Neural cell (in vitro differentiated cells): ENCODE data around the gene SLC9A1.

Source experiments
- EP300 ChIP-seq: fragments of 450-650 bp; conservative IDR thresholded peaks from 2 replicates; pipeline ENCODE4 v1.6.1; 2014; ENCODE audit warnings: antibody characterized with exemption, mild to moderate bottlenecking, moderate library complexity; ENCODE audit not compliant: poor library complexity, severe bottlenecking
- POLR2AphosphoS5 ChIP-seq: IDR thresholded peaks from 2 replicates; pipeline ENCODE4 v1.6.1; 2012
- RAD21 ChIP-seq: fragments of 450-650 bp; conservative IDR thresholded peaks from 2 replicates; pipeline ENCODE4 v1.6.1; 2014; ENCODE audit warnings: antibody characterized with exemption, mild to moderate bottlenecking, moderate library complexity
- TF ChIP-seq, protein P1 (sequence below): fragments of 450-650 bp; IDR thresholded peaks from 2 replicates; pipeline ENCODE4 v1.5.1; 2014; ENCODE audit warnings: antibody characterized with exemption, mild to moderate bottlenecking, moderate library complexity; ENCODE audit not compliant: poor library complexity, severe bottlenecking

- TF ChIP-seq, protein P1, sequence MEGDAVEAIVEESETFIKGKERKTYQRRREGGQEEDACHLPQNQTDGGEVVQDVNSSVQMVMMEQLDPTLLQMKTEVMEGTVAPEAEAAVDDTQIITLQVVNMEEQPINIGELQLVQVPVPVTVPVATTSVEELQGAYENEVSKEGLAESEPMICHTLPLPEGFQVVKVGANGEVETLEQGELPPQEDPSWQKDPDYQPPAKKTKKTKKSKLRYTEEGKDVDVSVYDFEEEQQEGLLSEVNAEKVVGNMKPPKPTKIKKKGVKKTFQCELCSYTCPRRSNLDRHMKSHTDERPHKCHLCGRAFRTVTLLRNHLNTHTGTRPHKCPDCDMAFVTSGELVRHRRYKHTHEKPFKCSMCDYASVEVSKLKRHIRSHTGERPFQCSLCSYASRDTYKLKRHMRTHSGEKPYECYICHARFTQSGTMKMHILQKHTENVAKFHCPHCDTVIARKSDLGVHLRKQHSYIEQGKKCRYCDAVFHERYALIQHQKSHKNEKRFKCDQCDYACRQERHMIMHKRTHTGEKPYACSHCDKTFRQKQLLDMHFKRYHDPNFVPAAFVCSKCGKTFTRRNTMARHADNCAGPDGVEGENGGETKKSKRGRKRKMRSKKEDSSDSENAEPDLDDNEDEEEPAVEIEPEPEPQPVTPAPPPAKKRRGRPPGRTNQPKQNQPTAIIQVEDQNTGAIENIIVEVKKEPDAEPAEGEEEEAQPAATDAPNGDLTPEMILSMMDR, result no peak
- TF ChIP-seq EP300 (no peak), RAD21 (no peak), POLR2AphosphoS5 (no peak)
These were observed 49.9 kb downstream of the SLC9A1 start for GRCh38 chr1:27105018-27105417.
